HG03060 (cell line): Measurements from ENCODE around the gene C6orf132.
"Not testable (repeated sequence)": the region's sequence is repeated elsewhere in the genome, so short reads cannot be mapped to it uniquely, and the experiment has no call there.

Experiments used
- ATAC-seq: cut with Tn5 transposase; IDR thresholded peaks from one replicate; pipeline ENCODE4 v1.9.1; 2021; ENCODE audit warnings: low read depth, moderate number of reproducible peaks; ENCODE audit not compliant: unreplicated experiment

The C6orf132 gene

GRCh38 chr6:42162384-42162783 is 20.0 kb upstream of the C6orf132 start:
- no peak for ATAC-seq

- ATAC-seq, result no peak
Observed at GRCh38 chr6:42159431-42160024, 17.1 kb upstream of the C6orf132 start.

DNA sequence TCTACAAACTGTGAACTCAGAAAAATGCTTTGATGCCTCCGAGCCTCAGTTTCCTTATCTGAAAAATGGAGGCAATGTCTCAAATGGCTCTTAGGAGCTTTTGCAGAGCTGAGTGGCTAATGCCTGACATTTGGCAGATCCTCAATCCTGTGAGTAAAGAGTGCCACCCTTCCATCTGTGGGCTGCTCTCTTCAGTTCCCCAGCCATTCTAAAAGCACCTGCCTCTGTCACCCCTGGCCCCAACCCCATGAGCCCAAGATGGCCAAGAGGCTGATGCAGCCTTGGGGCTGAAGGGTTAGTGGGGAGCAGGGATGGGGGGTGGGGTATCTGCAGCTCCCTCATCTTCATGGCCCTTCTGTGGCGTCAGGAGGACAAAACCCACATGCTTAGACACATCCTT is 16.2 kb upstream of the C6orf132 start:
- ATAC-seq, result no peak

DNA sequence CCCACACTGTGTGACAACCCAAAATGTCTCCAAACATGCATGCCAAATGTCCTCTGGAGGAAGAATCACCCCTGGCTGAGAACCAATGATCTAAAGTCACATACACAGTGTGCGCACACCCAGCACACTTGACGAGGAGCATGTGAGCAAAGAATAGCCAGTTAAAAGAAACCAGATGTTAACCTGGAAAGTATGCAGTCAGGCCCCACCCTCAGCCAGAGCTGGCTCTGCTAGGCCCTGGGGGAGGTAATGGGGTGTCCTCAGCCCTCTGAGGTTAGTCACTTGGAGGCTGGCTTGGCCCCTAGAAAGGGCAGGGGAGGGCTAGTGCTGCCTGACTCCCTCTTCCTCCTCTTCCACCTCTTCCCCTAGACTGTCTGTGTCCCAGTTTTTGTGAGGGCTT is 15.6 kb upstream of the C6orf132 start:
- ATAC-seq, result no peak

DNA sequence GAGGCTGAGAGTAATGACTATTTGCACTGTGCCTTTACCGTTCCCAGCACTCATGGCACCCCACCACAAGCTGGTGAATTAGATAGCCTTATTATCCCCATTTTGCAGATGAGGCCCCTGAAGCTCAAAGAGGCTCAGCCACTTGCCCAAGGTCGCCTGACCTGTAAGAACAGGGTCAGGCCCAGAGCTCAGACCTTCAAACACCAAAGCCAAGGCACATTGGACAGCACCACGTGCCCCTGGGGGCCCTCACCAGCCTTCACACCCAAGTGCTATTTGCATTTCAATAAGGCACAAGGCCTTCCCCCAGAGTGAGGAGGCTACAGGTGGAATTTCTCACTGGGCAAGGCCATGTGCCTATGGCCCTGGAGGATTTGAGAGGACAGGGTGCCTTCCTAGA is 14.2 kb upstream of the C6orf132 start:
- ATAC-seq, result no peak

DNA sequence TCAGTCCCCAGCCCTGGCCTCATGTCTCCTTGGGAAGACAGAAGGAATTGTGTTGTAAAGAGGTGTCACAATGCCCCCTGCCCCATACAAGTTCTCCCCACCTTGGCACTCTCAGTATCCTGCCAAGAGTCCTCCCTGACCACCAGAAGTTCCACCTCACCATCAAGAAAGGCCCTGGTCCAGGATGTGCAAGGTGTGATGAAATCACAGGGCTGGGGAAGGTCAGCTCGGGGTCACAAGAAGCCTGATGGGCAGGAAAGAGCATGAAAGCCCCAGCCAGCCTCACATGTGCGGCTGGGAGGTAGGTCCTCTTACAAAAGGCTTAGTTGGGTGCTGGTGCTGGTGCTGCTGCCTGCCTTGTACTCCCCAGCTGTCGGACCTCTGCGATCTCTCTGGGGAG is 12.9 kb upstream of the C6orf132 start:
- no peak for ATAC-seq

DNA sequence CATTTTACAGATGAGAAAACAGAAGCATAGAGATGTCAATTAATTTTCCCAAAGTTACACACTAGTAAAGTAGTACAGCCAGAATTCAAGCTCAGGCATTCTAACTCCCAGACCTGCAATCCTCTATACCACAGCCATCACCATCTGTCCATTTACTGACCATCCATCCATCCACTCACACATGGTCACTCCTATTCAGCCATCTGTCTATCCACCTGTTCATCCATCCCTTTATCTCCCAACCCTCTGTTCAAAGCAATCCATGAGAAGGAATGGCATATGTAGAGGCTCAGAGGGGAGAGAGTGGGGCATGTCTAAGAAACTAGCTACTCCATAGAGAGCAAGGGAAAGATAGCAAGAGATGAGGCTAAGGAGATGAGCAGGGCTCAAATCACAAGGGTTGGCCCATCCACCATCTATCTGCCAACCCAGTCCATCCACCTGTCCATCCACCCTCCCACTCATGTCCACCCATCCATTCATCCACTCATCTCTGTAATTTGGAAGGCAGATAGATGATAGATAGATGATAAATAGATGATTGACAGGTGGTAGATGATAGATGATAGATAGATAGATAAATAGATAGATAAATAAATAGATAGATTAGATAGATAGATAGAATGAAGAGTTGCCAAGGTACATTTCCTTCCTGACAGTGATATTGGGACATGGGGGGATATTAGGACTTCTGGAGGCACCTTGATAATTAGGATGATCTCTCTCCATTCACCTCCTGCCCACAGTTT is 12.2 kb upstream of the C6orf132 start:
- ATAC-seq, result no peak

DNA sequence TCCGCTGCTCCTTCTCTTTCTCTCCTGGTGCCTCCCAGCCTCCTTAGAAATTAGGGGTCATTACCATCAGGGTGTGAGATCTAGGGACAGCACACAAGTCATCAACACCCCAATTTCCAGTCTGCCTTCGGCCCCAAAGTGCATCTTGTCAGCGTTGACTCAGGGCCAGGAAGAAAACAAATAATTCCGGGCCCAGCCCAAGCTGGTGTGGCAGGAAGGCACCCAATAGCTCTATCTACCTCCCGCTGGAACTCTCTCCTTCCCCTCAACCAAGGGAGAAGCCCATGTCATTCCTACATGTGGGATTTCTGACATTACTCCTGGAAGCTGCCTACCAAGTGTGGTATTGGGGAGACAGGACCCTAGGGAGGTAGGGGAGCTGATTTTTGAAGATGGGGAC is 11.5 kb upstream of the C6orf132 start:
- ATAC-seq, result no peak

GRCh38 chr6:42152528-42153213 is 10.3 kb upstream of the C6orf132 start:
- ATAC-seq, result not testable (repeated sequence)

GRCh38 chr6:42152024-42152423 is 9.6 kb upstream of the C6orf132 start:
- no peak for ATAC-seq

GRCh38 chr6:42150254-42150653 is 7.8 kb upstream of the C6orf132 start:
- no peak for ATAC-seq

DNA sequence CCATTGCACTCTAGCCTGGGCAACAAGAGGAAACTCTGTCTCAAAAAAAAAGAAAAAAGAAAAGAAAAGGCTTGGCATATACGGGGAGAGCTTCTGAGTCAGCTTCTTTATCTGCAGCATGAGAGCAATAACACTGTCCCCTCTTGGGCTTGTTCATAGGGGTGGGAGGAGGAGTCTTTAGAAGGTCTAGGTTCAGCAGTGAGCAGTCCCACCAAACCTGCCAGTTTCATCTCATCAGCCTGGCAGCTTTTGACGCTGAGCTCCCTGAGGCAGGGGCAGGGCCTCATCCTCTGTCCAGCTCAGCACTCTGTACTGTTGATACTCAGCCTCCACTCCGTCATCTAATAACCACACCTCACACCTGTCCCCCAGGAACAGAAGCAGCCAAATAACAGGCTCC is 5.6 kb upstream of the C6orf132 start:
- no peak for ATAC-seq

- ATAC-seq, result no peak
Observed at GRCh38 chr6:42147138-42147562, 4.7 kb upstream of the C6orf132 start.

DNA sequence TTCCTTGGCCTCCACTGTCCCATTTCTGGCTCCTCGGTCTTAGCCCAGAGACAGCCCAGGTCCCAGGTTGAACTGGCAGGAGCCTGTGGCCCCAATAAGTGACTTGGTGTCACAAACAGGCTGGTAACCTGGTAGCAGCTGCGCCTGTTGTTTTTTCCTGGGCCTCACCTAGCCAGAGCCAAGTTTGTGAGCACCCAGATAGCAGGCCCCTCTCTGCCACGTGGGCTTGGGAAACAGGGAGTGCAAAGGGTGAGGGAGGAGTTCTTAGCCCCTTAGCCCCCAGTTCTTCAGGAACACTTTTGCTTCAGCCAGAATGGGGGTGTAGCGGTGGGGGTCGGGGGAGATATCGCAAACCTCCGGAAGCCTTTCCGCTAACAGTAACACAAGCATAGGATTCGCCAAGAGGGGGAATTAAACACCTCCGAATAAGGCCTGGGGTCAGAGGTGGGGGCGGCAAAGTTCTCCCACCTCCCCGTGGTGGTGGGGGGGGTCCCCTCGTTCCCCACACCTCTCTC is 760 bp downstream of the C6orf132 start:
- ATAC-seq, result no peak

- ATAC-seq, result no peak
Observed at GRCh38 chr6:42140756-42141602, 1.4 kb downstream of the C6orf132 start.

DNA sequence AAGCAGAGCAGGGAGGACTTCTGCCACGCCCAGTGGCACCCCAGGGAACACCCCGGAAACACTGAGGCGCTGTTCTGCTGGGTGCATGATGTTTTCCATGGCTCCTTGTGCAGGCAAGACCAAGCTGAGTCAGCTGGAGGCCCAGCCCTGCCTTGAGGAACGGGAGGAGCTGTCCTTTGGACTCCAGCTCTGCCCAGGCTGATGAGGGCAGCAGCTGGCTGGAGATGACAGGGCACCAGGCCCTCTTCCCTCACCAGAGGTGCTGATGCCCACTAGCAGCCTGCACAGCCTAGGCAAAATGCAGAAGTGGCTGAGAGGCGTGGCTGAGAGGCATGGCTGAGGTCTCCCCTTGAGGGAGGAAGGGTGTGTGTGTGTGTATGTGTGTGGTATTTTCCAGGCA is 2.4 kb downstream of the C6orf132 start:
- no peak for ATAC-seq

- no peak for ATAC-seq
Observed at GRCh38 chr6:42138630-42139619, 3.5 kb downstream of the C6orf132 start.

DNA sequence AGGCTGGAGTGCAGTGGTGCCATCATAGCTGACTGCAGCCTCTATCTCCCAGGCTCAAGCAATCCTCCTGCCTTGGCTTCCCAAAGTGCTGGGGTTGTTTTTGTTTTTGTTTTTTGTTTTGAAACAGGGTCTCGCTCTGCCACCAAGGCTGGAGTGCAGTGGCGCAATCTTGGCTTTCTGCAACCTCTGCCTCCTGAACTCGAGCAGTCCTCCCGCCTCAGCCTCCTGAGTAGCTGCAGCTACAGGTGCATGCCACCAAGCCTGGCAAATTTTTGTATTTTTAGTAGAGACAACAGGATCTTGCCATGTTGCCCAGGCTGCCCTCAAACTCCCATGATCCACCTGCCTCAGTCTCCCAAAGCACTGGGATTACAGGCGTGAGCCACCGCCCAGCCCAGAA is 4.2 kb downstream of the C6orf132 start:
- ATAC-seq, result no peak

DNA sequence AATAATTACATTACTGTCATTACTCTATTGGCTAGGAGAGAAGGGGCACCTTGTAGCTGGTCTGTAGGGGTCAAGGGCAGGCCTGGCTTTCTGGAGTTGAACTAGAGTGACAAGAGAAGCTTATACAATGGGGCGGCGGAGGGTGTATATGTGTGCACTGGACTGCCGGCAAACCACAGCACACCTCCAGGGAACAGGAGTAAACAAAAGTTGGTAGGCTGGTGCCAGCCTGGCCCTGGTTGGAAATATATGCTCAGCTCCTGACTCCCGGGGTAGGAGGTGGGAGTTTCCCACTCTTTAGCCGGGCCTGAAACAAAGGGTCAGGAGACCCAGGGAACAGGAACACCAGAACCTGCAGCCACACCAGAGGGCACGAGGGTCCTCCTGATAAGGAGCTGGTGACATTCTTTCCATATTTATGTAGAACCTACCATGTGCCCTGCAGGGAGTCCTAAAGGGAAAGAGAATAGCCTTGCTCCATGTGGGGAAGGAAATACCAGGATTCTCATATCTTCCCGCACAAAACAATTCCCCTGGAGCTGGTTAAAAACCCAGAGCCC is 5.1 kb downstream of the C6orf132 start:
- no peak for ATAC-seq
